Measurements from ENCODE around the gene NDOR1. TPM values are rescaled to one million over a fixed set of nuclear protein-coding genes. Genes with fewer than 3 reads are reported as not detected.
A peak's percentile ranks its signal among the peaks of the same experiment; 100 is the strongest.

The NDOR1 gene
- total and polyA plus RNA-seq, 2 donors (not counting 3 experiments of a cell fraction or from before 2014, with no cell fraction given): 13.5 to 26.7 TPM

DNA sequence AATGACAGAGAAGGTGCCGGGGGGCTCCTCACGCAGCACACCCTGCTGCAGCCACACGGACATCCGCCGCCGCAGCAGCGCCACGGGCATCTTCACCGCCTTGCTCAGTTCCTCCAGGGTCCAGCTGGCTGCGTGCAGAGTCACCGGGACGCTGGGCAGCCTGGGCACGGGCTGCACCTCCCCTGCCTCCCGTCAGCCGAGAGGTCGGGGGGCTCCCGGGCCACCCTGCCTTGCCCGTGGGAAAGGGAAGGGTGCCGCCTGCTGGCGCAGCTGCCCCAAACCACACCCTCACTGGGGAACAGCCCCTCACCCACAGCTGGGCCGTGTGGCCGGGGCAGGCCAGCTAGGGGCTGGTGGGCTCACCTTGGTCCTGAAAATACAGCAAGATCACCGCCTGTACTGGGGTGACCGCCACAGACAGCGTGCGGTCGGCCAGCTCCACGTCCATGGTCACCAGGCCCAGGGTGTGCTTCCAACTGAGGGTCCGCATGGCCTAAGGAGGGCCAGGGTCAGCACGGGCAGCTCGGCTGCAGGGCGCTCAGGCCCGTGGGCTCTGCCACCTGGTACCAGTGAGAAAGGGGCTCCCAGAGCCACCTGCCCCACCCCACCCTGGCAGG is 30.0 kb upstream of the NDOR1 start:
- dilution Hi-C loops (cut with MboI; ENCODE audit: extremely low pct_ligation_motif_present, low sequenced_read_pairs) (no loop called here), intact Hi-C loops (cut with micrococcal nuclease) (loop anchor here (5.0 kb wide), 1 partner anchor 58 kb away; no protein-coding TSS in a partner anchor)
- ChIA-PET CTCF (interaction anchor here (0.8 to 3.6 kb wide), 7 partner anchors 13 to 61 kb away, joined by 3 to 26 read pairs (median 3); partner anchors contain the start of gene RNF224), POLR2A (no interaction called here)
- Histone ChIP-seq H3K4me3 (replicated peaks in 1 of 3; ENCODE audit: insufficient read depth in 1 of 3, low read depth in 1 of 3, low read length in 3 of 3) (no peak overlapping the region), H4K20me1 (replicated peaks; ENCODE audit: control insufficient read depth, extremely low read depth, insufficient read depth, low read length) (no peaks in the 10 kb centered on the region), H2AFZ (ENCODE audit: low read depth, low read length) (no peak overlapping the region), H3K9ac (replicated peaks; ENCODE audit: extremely low read depth, insufficient read depth, low read length) (no peak overlapping the region), H3K36me3 (ENCODE audit: control insufficient read depth in 2 of 2, extremely low read depth in 1 of 2, insufficient read depth in 2 of 2, low read length in 2 of 2) (peaks cover 0 to 13% of the 10 kb centered on the region in 2 experiments), H3K27ac (ENCODE audit: insufficient read depth, low read depth, low read length) (no peak overlapping the region), H3K4me1 (ENCODE audit: control insufficient read depth, extremely low read depth, insufficient read depth, low read length) (peaks cover 6% of the 10 kb centered on the region), H3K79me2 (ENCODE audit: control insufficient read depth, insufficient read depth, low read length) (no peaks in the 10 kb centered on the region), H3K4me2 (ENCODE audit: insufficient read depth, low read length) (no peak overlapping the region), H3K9me1 (replicated peaks; ENCODE audit: control insufficient read depth, extremely low read depth, insufficient read depth, low read length) (no peaks in the 10 kb centered on the region), H3K27me3 (ENCODE audit: control insufficient read depth in 2 of 2, insufficient read depth in 2 of 2, low read length in 2 of 2) (peaks cover 0 to 1% of the 10 kb centered on the region in 2 experiments), H3K9me3 (replicated peaks; ENCODE audit: control insufficient read depth, insufficient read depth, low read length) (no peaks in the 10 kb centered on the region)
- peak in 1 of 2 donors; percentile 15 for TF ChIP-seq CTCF (IDR thresholded peaks at IDR 0.05; ENCODE audit: extremely low read depth in 1 of 2, insufficient read depth in 1 of 2, low read depth in 1 of 2, low read length in 2 of 2)
- TF ChIP-seq MYC (IDR thresholded peaks at IDR 0.05; ENCODE audit: low read depth, low read length): no peak
- no TSS peak for BruUV-seq (replicated peaks)
- FAIRE-seq (no peak), DNase-seq (ENCODE audit: low read depth, low spot score) (no peak)

Data from endothelial cell of umbilical vein (primary cell).